ENCODE data around the gene SCNN1G.

The SCNN1G gene

DNA sequence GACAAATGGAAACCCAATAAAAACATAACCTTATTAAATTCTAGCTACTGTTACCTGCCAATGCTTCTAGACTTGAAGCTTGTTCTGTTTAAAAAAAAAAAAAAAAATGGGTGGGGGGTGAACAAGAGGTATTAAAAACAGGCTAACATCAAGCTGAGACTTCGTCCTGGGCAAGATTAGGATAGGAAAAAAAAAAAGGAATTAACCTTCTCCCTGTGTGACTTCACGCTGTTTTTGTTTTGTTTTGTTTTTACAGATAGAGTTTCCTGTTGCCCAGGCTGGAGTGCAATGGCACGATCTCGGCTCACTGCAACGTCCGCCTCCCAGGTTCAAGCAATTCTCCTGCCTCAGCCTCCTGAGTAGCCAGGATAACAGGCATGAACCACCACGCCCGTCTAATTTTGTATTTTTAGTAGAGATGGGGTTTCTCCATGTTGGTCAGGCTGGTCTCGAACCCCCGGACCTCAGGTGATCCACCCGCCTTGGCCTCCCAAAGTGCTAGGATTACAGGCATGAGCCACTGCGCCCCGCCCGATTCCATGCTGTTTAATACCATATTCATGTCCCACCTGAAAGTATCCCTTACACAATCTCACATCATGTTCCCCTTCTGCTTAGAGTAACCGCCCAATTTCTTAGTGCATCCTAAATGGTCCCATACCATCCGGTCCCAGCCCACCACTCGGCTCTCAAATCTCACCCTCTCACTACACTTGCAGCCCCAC lies 35.5 kb upstream of the SCNN1G start:
- TF ChIP-seq, protein P1, sequence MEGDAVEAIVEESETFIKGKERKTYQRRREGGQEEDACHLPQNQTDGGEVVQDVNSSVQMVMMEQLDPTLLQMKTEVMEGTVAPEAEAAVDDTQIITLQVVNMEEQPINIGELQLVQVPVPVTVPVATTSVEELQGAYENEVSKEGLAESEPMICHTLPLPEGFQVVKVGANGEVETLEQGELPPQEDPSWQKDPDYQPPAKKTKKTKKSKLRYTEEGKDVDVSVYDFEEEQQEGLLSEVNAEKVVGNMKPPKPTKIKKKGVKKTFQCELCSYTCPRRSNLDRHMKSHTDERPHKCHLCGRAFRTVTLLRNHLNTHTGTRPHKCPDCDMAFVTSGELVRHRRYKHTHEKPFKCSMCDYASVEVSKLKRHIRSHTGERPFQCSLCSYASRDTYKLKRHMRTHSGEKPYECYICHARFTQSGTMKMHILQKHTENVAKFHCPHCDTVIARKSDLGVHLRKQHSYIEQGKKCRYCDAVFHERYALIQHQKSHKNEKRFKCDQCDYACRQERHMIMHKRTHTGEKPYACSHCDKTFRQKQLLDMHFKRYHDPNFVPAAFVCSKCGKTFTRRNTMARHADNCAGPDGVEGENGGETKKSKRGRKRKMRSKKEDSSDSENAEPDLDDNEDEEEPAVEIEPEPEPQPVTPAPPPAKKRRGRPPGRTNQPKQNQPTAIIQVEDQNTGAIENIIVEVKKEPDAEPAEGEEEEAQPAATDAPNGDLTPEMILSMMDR (IDR thresholded peaks at IDR 0.05; ENCODE audit: control insufficient read depth, extremely low read depth, insufficient read depth): no peak
- DNase-seq (ENCODE audit: low read depth): no peak
- H3K4me3 ChIP-seq (ENCODE audit: low read depth, low read length): no peak overlapping the region

DNA sequence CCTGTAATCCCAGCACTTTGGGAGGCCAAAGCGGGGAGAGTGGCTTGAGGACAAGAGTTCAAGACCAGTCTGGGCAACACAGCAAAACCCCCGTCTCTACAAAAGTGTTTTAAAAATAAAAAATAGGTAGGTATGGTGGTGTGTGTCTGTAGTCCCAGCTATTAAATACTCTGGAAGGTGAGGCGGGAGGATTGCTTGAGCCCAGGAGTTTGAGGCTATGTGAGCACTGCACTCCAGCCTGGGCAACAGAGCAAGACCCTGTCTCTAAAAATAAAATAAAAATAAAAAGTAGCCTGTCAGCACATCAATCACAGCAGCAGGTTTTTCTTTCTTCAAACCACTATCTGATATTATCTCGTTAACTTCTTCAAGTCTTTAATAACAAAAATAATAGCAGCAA lies 34.9 kb upstream of the SCNN1G start:
- TF ChIP-seq, protein P1 (IDR thresholded peaks at IDR 0.05; ENCODE audit: control insufficient read depth, extremely low read depth, insufficient read depth): no peak
- DNase-seq (ENCODE audit: low read depth): no peak
- H3K4me3 ChIP-seq (ENCODE audit: low read depth, low read length): no peak overlapping the region

DNA sequence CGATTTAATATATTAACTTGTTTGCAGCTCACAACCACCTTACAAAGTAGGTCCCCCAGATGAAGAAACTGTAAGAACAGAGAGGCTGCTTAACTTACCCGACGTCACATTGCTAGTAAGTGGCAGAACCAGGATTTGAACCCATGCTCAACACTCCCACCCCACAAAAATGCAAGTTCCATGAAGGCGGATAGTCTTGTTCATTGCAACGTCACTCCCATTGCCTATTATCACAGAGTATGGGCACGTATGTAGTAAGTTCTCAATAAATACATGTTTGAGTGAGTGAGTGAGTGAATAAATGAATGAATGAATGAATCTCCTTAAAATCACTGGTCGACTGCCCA lies 34.4 kb upstream of the SCNN1G start:
- DNase-seq (ENCODE audit: low read depth): no peak
- TF ChIP-seq, protein P1 (IDR thresholded peaks at IDR 0.05; ENCODE audit: control insufficient read depth, extremely low read depth, insufficient read depth): no peak
- H3K4me3 ChIP-seq (ENCODE audit: low read depth, low read length): peak overlapping the region; percentile 65

DNA sequence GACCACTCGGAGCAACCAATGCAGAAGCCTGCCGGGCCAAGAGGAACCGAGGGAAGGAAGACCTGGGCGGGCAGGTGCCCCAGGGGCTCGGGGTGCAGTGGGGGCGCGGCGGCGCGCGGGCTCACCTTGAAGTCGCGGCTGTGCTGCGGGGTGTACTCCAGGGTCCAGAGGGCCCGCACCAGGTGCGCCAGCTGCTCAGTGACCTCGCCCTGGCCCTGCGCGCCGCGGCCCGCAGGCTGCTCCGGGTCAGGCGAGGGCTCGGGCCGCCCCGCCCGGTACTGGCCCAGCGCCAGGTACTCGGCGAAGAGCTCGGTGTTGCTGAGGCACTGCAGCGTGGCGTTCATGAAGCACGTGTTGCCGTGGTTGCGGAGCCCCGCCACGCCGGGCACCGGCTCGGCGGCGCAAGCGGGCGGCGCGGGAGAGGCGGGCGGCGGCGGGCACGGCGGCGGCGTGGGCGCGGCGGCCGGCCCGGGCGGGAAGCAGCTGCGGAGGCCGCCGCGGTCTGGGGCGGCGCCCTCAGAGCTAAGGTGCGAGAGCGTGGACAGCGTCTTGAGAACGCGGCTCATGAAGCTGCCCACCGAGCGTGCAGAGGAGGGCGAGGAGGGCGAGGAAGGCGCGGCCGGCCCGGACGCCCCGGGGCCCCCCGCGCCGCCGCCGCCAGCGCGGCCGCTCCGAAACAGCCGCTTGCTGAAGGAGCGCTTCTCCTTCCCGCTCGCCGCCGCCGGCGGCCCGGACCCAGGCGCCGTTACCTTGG lies 33.9 kb upstream of the SCNN1G start:
- TF ChIP-seq, protein P1 (IDR thresholded peaks at IDR 0.05; ENCODE audit: control insufficient read depth, extremely low read depth, insufficient read depth): no peak
- no peak for DNase-seq (ENCODE audit: low read depth)
- H3K4me3 ChIP-seq (ENCODE audit: low read depth, low read length): peak overlapping the region; percentile 65

DNA sequence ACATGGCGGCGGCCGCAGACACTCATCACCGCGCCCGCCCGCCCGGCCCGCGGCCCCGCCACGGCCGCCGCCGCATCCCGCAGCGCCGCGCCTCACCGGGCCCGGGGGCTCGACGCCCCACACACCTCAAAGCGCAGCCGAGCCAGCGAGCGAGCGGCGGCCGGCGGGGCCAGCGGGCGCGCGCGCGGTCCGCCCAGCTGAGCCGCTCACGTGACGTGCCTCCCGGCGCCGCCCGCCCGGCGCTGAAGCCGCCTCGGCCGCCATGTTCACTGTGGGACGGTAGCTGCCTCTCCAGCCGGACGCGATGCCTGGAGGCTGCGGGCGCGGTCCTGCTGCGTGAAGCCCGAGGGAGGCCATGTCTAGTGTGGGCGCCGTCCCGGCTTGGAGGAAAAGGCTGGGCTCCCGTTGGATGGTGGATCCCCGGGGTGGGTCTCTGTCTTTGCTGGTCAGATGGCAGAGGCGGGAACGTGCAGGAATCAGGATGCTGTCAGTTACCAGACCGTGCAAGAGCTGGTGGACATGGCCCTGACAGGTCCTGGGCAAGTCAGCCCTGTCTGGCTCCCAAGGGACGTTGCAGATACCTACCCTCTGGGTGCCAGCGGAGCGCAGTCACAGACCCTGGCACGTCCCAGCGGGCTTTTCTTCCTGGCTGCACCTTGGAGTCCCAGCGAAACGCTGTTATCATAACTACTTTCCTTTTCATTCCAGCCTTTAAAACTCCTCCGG lies 33.1 kb upstream of the SCNN1G start, which contains the start of gene USP31:
USP31 (minus strand) TSS at position 186 of the 726 bp plus-strand sequence; CDS start at position 4, 182 bp downstream.
- peak within 1 kb of the TSS; percentile 65 for H3K4me3 ChIP-seq (ENCODE audit: low read depth, low read length)
- DNase-seq (ENCODE audit: low read depth): peak; percentile 89
- TF ChIP-seq, protein P1 (IDR thresholded peaks at IDR 0.05; ENCODE audit: control insufficient read depth, extremely low read depth, insufficient read depth): no peak

DNA sequence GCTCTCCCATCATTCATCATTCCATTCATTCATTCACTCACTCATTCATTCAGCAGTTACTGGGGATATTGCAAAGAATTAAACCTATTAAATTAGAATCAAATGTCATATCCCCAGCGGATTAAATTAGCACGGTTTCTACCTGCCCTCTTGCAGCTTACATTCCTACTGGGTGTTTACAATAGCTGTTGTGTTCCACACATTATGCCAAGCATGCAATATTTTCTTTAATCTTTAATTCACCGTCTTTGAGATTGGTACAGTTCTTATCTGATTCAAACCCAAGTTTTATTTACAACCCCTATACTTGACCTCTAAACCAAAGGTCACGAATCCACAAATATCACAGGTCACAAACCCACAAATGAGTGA lies 32.6 kb upstream of the SCNN1G start:
- H3K4me3 ChIP-seq (ENCODE audit: low read depth, low read length): peak overlapping the region; percentile 61
- DNase-seq (ENCODE audit: low read depth): no peak
- TF ChIP-seq, protein P1 (IDR thresholded peaks at IDR 0.05; ENCODE audit: control insufficient read depth, extremely low read depth, insufficient read depth): no peak
